Measurements from ENCODE around the gene TMEM63A. TPM values are rescaled to one million over a fixed set of nuclear protein-coding genes. Genes with fewer than 3 reads are reported as not detected.
"Not testable (repeated sequence)": the region's sequence is repeated elsewhere in the genome, so short reads cannot be mapped to it uniquely, and the experiment has no call there.

The TMEM63A gene
- polyA plus RNA-seq, 1 of the 3 experiments (the other 2 are of a cell fraction) = 13.5 TPM

DNA sequence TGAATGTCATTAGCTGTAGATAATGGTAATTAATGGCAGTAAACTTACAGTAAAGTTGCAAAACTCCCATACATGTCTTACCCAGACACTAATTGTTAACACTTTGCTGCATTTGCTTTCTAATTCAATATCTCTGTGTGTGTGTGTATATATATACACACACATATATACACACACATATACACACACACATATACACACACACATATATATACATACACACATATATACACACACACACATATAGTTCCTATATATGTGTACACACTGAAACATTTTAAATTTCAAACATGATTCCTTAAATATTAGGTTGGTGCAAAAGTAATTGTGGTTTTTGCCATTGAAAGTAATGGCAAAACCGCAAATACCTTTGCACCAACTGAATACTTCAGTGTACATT is 75.9 kb downstream of the TMEM63A start:
- Histone ChIP-seq H3K9ac (no peak overlapping the region), H3K36me3 (replicated peaks in 1 of 2; ENCODE audit: control insufficient read depth in 1 of 2, insufficient read depth in 2 of 2, low read length in 1 of 2) (no peaks in the 10 kb centered on the region), H3K9me2 (no peaks in the 10 kb centered on the region), H3K9me3 (no peaks in the 10 kb centered on the region), H4K20me1 (ENCODE audit: insufficient read depth) (no peaks in the 10 kb centered on the region), H3K4me3 (ENCODE audit: low read depth in 2 of 2, low read length in 1 of 2) (no peak overlapping the region), H3K4me2 (no peak overlapping the region), H3K4me1 (ENCODE audit: control insufficient read depth in 1 of 2, insufficient read depth in 2 of 2, low read depth in 1 of 2, low read length in 1 of 2) (peaks cover 0 to 6% of the 10 kb centered on the region in 2 experiments; a peak in 1 of 4 replicates), H3F3A (replicated peaks; ENCODE audit: insufficient read depth) (peaks cover 9% of the 10 kb centered on the region), H3K79me2 (ENCODE audit: insufficient read depth) (no peaks in the 10 kb centered on the region), H2AFZ (ENCODE audit: low read depth) (no peak overlapping the region), H3K27ac (ENCODE audit: low read depth in 2 of 2, low read length in 1 of 2) (no peak overlapping the region), H3K27me3 (ENCODE audit: insufficient read depth) (no peaks in the 10 kb centered on the region)
- TF ChIP-seq, protein P1, sequence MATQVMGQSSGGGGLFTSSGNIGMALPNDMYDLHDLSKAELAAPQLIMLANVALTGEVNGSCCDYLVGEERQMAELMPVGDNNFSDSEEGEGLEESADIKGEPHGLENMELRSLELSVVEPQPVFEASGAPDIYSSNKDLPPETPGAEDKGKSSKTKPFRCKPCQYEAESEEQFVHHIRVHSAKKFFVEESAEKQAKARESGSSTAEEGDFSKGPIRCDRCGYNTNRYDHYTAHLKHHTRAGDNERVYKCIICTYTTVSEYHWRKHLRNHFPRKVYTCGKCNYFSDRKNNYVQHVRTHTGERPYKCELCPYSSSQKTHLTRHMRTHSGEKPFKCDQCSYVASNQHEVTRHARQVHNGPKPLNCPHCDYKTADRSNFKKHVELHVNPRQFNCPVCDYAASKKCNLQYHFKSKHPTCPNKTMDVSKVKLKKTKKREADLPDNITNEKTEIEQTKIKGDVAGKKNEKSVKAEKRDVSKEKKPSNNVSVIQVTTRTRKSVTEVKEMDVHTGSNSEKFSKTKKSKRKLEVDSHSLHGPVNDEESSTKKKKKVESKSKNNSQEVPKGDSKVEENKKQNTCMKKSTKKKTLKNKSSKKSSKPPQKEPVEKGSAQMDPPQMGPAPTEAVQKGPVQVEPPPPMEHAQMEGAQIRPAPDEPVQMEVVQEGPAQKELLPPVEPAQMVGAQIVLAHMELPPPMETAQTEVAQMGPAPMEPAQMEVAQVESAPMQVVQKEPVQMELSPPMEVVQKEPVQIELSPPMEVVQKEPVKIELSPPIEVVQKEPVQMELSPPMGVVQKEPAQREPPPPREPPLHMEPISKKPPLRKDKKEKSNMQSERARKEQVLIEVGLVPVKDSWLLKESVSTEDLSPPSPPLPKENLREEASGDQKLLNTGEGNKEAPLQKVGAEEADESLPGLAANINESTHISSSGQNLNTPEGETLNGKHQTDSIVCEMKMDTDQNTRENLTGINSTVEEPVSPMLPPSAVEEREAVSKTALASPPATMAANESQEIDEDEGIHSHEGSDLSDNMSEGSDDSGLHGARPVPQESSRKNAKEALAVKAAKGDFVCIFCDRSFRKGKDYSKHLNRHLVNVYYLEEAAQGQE (IDR thresholded peaks at IDR 0.05; ENCODE audit: low read depth, low read length) = no peak
- DNase-seq = no peak
- CTCF ChIA-PET = no interaction called here
- WGBS (ENCODE audit: low lambda C conversion rate) = 100% methylated on average over 1 of the region's 1 CpG
- POLR2A ChIA-PET = no interaction called here

DNA sequence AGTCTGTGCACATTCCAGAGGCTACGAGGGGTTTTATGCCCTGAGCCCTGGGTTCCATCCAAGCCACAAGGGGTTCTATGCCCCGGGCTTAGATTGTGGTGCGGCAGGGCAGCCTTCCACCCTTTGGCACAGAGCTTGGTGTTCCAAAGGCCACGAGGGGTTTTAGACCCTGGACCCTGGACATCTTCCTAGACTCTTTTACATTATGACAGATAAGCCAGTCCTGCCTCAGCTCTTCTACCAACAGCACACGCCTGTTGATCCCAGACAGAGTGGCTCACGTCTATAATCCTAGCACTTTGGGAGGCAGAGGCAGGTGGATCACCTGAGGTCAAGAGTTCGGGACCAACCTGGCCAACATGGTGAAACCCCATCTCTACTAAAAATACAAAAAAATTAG is 81.0 kb downstream of the TMEM63A start:
- H2AFZ ChIP-seq (ENCODE audit: low read depth) = not testable (repeated sequence)
- 95% methylated on average over 4 of the region's 7 CpGs for WGBS (ENCODE audit: low lambda C conversion rate)

DNA sequence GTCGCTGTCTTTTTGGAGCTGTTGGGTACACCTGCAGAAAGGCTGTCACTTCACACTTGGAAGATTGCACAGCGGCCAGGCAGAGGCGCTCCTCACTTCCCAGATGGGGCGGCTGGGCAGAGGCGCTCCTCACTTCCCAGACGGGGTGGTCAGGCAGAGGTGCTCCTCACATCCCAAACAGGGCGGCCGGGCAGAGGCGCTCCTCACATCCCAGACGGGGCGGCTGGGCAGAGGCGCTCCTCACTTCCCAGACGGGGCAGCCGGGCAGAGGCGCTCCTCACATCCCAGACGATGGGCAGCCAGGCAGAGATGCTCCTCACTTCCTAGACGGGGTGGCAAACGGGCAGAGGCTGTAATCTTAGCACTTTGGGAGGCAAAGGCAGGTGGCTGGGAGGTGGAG is 86.1 kb downstream of the TMEM63A start:
- H3K4me1 ChIP-seq (ENCODE audit: control insufficient read depth in 1 of 2, insufficient read depth in 2 of 2, low read depth in 1 of 2, low read length in 1 of 2); CTCF ChIA-PET; H3K9ac ChIP-seq; H2AFZ ChIP-seq (ENCODE audit: low read depth); H3K27me3 ChIP-seq (ENCODE audit: insufficient read depth); H3K9me3 ChIP-seq; H3F3A ChIP-seq (replicated peaks; ENCODE audit: insufficient read depth); H4K20me1 ChIP-seq (ENCODE audit: insufficient read depth); H3K27ac ChIP-seq (ENCODE audit: low read depth in 2 of 2, low read length in 1 of 2); POLR2A ChIA-PET; DNase-seq; H3K9me2 ChIP-seq; H3K4me2 ChIP-seq; H3K4me3 ChIP-seq (ENCODE audit: low read depth in 2 of 2, low read length in 1 of 2): not testable (repeated sequence)
- Histone ChIP-seq H3K79me2 (ENCODE audit: insufficient read depth) (peaks cover 11% of the 10 kb centered on the region; the same call in 1 of the 2 replicates), H3K36me3 (replicated peaks in 1 of 2; ENCODE audit: control insufficient read depth in 1 of 2, insufficient read depth in 2 of 2, low read length in 1 of 2) (peaks cover 26 to 54% of the 10 kb centered on the region in 2 experiments)
- WGBS (ENCODE audit: low lambda C conversion rate) = 95% methylated on average over 18 of the region's 18 CpGs

More for the DNA sequence above, 81.0 kb downstream of the TMEM63A start:
- H3K27ac ChIP-seq (ENCODE audit: low read depth in 2 of 2, low read length in 1 of 2); H3K9me3 ChIP-seq; H3K9me2 ChIP-seq; H3K79me2 ChIP-seq (ENCODE audit: insufficient read depth); H3K4me3 ChIP-seq (ENCODE audit: low read depth in 2 of 2, low read length in 1 of 2); POLR2A ChIA-PET; H3K27me3 ChIP-seq (ENCODE audit: insufficient read depth); H3F3A ChIP-seq (replicated peaks; ENCODE audit: insufficient read depth); DNase-seq; H4K20me1 ChIP-seq (ENCODE audit: insufficient read depth); H3K4me1 ChIP-seq (ENCODE audit: control insufficient read depth in 1 of 2, insufficient read depth in 2 of 2, low read depth in 1 of 2, low read length in 1 of 2); H3K9ac ChIP-seq; H3K4me2 ChIP-seq: not testable (repeated sequence)
- CTCF ChIA-PET = interaction anchor here (1.3 to 3.9 kb wide), 2 partner anchors 24 to 327 kb away, joined by 5 to 9 read pairs; partner anchors contain the start of gene SRP9
- H3K36me3 ChIP-seq (replicated peaks in 1 of 2; ENCODE audit: control insufficient read depth in 1 of 2, insufficient read depth in 2 of 2, low read length in 1 of 2) = peaks cover 0 to 18% of the 10 kb centered on the region in 2 experiments

Other genes starting within 250 kb of the TMEM63A start
- 48.9 and 72.0 TPM in 2 replicates for gene ENAH, start 229.3 kb downstream of the TMEM63A start, polyA plus RNA-seq (2012; rRNA removed)
- gene SRP9, start 104.6 kb downstream of the TMEM63A start, polyA plus RNA-seq (2012; rRNA removed) = 156 and 292 TPM in 2 replicates
- gene EPHX1, start 72.3 kb downstream of the TMEM63A start, polyA plus RNA-seq (2012; rRNA removed) = 22.6 and 45.7 TPM in 2 replicates
- 0.05 and 0.07 TPM in 2 replicates for gene LEFTY1, start 6.8 kb upstream of the TMEM63A start, polyA plus RNA-seq (2012; rRNA removed)
- 95.3 and 124 TPM in 2 replicates for gene PYCR2, start 41.9 kb upstream of the TMEM63A start, polyA plus RNA-seq (2012; rRNA removed)
- gene LEFTY2, start 58.8 kb upstream of the TMEM63A start, polyA plus RNA-seq (2012; rRNA removed) = not detected in 2 replicates
- gene SDE2, start 117.0 kb upstream of the TMEM63A start, polyA plus RNA-seq (2012; rRNA removed) = 10.1 and 15.1 TPM in 2 replicates
- gene H3-3A, start 180.3 kb upstream of the TMEM63A start, polyA plus RNA-seq (2012; rRNA removed) = 315 and 370 TPM in 2 replicates

All from SK-N-SH (cell line).